NCI-H526 (cell line): ENCODE measurements around the gene KIAA1958.
"Not testable (repeated sequence)": the region's sequence is repeated elsewhere in the genome, so short reads cannot be mapped to it uniquely, and the experiment has no call there.

Source experiments
- DNase-seq, 2 experiments: peaks; one replicate each; lab custom pipeline; 2025; lab: John Stamatoyannopoulos, UW

The KIAA1958 gene

DNA sequence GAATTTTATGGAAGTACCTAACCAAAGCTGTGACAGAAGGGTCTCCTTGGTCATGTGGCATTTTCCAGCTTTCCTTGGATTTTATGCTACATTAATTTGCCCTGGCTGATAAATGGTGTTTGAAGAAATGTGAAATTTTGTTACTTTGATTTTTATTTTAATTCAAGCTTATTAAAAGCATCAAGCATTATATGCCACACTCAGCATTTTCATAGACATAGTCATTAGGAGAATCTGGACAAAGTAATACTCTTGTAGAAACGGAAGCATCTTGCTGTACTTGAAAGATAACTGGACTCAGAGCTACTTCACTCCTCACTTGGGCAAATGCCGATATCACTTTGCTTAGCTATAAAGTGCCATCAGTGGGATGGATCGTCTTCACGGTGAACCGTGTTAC is 177.1 kb downstream of the KIAA1958 start:
- no peak for DNase-seq

DNA sequence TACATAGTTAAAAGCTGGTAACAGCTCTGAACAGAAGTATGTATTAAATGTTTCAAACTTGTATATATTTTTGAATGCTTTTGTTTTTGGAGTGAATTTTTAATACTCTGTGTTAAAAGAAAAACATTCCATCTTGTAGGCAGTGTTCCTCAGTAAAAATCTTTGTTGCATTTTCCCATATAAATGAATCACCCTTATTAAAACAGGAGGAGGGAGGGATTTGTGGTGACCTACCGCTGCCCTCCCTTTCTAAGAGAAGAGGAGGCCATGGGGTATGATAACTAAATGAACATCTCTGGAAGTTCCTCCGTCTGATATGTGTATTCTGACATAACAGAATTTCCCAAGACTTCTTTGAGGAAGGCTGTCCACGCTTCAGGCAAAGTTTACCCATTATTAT is 177.9 kb downstream of the KIAA1958 start:
- DNase-seq, result no peak

DNA sequence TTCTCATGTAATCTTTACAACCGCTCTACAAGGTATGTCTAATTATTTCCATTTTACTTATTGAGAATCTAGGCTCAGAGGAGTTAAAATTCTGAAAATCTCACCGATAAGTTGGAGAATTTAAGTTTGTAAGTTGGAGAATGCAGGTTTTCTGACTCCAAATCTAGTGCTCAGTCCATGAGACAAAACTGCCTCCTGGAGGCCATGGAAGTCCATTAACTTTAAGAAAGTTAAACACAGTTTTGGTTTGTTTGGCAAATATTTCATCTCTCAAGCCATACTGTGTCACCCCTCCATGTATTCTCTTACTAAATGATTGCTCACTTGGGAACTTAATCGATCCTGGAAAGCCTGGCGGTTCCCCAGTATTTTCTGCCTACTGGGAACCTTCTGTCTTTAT is 178.7 kb downstream of the KIAA1958 start:
- no peak for DNase-seq

DNA sequence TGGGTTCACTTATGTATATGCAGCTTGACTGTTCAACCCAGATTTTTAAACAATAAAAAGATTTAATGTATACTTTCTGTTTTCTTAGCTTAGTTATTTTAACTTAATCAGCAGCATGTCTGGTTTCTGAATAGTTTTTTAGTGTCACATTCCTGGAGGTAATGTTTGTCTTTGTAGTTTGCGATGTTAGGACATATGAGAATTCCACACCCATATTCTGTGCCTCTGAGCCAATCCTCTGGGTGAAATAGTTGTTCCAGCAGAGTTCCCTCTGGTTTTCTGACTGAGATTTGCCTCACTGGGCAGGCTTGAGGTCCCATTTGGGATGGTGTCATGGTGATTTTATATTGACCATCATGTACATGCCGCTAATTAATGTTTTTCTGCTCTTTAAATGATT is 182.7 kb downstream of the KIAA1958 start:
- no peak for DNase-seq

DNA sequence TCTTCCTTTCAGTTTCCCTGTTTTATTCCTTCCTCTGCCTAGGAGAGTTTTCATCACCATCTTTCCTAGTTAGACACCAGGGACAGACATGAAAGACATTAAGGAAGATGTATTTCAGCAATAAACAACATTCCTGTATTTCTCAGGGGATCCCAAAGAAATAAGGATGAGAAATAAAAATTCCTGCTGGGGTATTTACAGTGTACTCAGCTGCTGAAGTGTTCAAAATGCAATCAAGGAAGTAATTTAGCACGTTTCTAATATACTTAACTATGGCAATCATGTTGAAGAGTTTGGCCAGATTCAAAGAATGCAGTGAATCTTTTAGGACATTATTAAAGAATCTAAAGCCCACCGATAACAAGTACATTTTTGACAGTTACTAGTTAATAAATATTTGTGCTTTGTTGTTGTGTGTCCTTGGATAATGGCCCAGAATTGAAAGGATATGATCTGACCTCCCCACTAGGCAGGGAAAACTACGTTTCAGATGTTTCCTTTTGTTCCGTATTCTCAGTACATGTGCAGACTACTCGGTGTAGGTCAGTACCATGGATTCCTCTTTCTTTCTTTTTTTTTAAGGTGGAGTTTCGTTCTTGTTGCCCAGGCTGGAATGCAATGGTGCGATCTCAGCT is 184.5 kb downstream of the KIAA1958 start:
- no peak for DNase-seq

DNA sequence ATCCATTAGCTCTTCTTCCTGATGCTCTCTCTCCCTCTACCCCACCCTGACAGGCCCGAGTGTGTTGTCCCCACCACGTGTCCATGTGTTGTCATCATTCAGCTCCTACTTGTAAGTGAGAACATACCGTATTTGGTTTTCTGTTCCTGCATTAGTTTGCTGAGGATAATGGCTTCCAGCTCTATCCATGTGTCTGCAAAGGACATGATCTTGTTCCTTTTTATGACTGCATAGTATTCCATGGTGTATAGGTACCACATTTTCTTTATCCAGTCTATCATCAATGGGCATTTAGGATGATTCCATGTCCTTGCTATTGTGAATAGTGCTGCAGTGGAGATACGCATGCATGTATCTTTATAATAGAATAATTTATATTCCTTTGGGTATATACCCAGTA is 186.6 kb downstream of the KIAA1958 start:
- DNase-seq, result not testable (repeated sequence)

DNA sequence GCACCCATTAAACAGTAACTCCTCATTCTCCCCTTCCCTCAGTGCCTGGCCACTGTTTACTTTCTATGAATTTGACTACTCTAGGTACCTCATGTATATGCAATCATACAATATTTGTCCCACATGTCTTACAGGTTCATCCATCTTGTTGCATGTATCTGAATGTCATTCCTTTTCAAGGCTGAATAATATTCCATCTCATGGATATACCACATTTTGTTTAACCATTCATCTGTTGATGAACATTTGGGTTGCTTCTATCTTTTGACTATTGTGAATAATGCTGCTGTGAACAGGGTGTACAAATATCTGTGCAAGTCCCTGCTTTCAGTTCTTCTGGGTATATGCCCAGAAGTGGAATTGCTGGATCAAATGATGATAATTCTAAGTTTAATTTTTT is 190.4 kb downstream of the KIAA1958 start:
- no peak for DNase-seq

DNA sequence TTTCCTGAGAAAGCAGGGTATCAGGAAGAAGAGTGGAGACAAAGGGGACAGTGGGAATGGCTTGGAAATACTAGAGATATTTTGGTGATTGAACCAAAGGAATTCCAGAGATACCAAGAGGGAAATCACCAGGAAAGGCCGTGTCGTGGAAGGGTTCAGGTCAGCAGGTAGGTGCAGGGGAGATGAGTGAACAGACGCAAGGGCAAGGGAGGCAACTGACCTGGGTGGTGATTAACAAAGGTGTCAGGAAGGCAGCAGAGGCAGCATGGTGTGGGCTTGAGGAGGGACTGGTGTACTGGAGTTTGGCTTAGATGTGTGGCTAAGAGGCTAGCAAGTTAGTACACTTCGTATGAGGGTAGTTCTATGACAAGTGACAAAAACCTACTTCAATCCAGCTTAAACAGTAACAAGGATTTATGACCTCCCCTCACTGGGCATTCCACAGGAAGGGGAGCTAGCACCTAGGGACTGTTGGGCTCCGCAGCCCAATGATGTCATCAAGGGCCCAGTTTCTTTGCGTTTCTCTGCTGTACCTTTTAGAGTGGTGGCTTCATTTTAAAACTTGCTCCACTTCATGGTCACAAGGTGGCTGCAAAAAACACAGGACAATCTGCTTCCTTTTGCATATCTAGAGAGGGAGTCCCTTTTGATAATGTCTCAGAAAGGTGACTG is 194.2 kb downstream of the KIAA1958 start:
- no peak for DNase-seq

DNA sequence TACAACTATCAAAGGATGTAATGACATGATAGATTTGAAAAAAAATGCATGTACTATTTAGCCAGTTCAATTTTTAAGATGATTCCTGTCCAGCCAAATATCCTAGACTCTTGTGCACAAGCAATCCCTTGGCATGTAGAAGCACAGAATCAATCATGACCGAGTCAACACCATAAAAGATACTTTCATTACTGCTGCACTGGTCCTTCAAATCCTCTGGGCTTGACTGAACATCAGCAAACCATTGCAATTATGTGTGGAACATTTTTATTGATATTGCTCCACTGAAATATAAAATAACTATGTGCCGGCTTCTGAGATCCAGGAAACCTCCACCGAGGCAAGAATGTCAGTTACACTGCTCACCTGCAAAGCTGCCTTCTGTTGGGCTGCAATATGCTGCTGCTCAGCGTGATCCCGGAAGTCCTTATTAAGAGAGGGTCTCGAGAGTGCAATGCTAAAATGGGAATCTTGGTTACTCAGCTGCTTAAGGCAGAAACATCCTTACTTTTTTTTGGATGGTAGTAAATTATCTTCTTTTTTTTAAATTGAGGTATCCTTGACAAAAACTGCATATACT is 202.6 kb downstream of the KIAA1958 start:
- no peak for DNase-seq

DNA sequence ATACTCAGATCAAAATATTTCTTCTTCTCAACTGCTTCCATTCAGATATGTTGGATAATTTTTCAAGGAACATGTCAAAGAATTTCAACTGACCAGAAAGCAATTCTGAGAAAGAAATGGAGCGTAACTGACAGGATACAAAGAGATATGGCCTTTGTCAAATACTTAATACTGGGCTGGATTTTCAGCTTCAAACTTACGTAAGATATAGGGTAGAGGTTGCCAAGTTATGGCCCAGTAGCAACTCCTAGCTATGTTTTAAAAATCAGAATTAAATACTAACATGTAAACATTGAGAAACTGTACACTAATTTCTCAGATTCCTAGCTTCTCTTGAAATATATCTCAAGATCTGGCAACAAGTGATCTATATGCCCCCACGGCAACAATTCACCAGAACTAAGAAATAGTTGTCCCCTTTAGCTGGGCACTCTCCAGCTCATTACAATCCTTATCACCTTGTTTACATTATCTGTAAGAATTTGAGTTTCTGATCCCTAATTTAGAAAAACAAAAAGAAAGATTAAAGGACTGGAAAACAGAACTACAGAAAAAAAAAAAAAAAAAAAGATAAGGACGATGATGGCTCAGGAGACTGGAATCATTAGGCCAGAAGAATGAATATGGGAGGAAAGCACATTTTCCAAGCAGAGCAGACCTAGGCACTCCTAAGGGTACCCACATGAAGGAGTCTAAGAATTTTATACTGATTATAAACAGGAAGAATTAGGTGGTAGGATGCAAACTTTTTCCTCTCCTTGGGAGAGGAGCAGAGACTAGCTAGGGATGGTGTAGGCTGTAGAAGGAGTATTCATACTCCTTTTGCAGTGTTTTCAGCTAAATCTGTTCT is 208.3 kb downstream of the KIAA1958 start:
- DNase-seq, result no peak

DNA sequence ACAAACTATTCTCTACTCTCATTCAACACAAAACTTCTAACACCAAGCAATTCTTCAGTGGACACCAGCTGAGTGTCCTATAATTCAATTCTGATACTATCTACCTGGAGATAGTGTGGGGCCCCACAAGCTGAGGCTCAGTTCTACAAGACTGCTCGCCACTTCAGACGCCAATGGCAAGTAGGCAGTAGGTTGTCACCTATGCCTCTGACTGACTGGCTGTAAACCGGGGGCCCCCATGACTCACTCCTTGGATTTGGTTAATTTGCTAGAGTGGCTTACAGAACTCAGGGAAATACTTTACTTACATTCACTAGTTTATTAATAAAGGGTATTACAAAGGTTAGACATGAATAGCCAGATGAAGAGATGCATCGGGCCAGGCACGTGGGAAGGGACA is 209.8 kb downstream of the KIAA1958 start:
- DNase-seq, result no peak

DNA sequence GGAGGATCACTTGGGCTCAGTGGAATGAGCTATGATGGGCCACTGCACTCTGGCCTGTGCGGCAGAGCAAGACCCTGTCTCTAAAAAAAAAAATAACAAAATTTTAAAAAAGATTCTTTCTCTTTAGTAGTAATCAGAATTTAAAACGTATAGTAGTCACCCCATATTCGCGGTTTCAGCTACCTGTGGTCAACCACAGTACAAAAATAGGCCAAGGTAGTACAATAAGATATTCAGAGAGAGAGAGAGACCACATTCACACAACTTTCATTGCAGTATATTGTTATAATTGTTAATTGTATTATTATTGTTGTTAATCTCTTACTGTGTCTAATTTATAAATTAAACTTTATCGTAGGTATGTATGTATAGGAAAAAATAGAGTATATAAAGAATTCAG is 212.6 kb downstream of the KIAA1958 start:
- DNase-seq, result no peak

DNA sequence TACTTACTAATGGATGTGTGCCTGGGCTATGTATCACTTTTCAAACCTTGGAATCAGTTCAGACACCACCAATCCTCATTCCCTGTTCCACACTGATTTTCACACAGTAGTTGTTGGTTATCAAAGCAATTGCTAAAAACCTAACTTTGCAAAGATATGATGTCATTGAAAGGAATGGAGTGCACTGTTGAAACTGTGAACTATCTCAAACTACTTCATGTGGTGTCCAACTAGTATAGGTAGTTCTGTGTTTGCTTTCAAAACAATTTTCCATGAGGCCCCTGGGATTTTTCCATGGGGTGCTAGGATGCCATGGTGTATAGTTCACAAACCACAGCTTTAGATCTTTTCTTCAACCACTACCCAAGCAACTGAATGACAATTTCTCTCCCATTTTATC is 213.5 kb downstream of the KIAA1958 start:
- no peak for DNase-seq

DNA sequence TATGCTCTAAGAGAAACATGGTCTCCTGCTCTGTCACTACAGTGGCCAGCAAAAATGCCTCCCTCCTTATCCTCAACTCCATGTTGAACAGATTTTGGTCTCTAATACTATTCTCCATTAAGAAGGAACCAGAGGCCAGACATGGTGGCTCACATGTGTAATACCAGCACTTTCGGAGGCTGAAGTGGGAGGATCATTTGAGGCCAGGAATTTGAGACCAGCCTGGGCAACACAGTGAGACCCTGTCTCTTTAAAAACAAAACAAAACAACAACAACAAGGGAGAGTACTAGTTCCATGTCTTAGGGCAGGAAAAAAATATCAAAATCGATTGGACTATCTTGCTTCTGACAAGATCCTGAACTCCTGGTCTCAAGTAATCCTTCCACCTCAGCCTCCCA is 216.7 kb downstream of the KIAA1958 start:
- DNase-seq, result no peak

DNA sequence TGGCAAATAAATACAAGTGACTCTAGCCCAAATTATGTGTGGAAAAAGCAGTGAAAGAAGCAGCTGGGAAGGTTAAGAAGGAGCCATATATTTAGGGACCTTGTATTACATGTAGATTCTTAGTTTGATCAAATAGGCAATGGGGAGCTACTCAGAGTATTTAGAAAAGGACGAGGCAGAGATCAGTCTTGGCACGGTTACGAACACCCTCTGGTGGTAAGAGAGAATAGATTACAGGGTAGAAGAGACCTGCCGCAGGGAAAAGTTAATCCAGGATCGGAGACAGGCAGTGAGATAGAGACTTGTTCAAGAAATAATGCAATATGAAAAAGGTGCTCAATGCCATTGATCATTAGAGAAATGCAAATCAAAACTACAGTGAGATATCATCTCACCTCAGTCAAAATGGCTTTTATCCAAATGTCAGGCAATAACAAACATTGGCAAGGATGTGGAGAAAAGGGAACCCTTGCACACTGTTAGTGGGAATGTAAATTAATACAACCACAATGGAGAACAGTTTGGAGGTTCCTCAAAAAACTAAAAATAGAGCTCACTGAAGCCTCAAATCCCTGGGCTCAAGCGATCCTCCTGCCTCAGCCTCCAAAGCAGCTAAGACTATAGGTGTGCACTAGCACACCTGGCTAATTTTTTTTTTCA is 219.3 kb downstream of the KIAA1958 start:
- DNase-seq, result peak; percentile 62 to 63

DNA sequence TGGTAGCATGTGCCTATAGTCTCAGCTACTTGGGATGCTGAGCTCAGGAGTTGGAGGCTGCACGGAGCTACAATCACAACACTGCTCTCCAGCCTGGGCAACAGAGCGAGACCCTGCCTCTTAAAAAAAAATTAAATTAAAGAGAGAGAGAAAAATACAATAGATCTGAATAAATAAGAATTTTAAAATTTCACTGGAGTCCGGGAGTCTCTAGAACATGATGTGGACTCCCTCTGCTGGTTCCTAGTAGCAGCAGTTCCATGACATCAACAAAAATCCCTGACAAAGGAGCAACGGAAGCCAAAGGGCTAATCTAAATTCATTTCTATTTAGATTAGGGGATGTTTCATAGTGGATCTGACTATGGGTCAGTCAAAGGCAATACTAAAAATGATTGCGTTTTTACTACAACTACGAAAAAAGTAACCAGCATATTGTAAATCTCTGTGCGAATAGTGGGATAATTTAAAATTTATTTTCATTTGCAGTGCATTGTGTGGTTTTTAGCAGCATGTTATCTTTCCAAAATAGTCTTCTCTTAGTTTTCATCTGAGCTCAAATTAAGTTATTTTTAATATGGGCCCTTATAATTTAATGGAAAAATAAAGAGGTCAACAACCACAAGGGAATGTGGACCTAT is 224.5 kb downstream of the KIAA1958 start:
- peak in 1 of 2 experiments; percentile 31 for DNase-seq

DNA sequence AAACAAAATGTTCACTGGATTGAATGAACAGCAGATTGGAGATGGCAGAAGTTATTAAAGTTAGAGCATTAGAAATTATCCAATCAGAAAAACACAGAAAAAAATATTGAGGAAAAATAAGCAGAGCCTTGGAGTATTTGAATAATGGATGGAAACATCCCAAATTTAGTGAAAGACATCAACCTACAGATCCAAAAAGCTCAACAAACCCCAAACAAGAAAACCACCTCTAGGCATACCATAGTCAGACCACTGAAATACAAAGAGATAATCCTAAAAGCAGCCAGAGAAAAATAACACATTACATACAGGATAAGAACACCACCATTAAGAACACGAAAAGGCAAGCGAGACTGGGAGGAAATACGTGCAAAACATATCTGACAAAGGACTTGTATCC is 226.1 kb downstream of the KIAA1958 start:
- DNase-seq, result no peak

DNA sequence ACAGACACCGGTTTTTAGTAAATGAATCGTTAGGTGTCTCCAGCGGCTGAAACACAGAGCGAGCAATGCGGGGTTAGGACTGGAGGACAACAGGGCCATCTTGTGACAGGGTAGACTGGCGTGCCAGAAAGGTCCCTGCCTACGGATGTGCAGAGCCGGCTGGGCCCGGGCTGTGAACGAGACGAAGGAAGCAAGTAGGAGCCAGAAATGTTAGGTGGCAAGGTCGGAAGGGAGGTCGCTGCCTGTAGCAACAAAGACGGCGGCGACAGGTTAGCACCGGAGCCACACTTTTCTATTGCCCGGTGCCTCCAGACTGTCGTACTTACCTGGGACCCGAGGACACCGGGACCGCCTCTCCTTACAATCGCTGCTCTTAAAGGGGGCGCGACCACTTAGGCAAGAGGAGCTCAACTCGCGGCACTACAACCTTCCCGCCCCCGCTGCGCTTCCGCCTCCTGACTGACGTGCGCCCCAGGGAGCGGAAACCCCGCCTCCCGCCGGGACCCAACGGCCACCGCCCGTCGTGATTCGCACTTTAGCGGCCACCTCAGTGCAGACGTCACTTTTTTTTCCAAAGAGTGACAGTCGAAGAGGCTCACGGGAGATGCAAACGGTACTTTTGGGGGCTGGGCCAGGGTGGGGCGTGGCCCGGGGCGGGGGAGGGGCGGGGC is 231.2 kb downstream of the KIAA1958 start, which contains the start of gene INIP:
Gene INIP (minus strand): TSS at position 457 of the 671 bp plus-strand sequence. CDS start 1,632 bp downstream, outside the sequence.
- DNase-seq, result peak; percentile 90 to 97
